Measurements from ENCODE around the gene MBNL1. TPM values are rescaled to one million over a fixed set of nuclear protein-coding genes. Genes with fewer than 3 reads are reported as not detected.
A peak's percentile ranks its signal among the peaks of the same experiment; 100 is the strongest.

Gene MBNL1
- total and polyA plus RNA-seq, 5 experiments from 2014 or later, result 298 to 423 (median 370) TPM

DNA sequence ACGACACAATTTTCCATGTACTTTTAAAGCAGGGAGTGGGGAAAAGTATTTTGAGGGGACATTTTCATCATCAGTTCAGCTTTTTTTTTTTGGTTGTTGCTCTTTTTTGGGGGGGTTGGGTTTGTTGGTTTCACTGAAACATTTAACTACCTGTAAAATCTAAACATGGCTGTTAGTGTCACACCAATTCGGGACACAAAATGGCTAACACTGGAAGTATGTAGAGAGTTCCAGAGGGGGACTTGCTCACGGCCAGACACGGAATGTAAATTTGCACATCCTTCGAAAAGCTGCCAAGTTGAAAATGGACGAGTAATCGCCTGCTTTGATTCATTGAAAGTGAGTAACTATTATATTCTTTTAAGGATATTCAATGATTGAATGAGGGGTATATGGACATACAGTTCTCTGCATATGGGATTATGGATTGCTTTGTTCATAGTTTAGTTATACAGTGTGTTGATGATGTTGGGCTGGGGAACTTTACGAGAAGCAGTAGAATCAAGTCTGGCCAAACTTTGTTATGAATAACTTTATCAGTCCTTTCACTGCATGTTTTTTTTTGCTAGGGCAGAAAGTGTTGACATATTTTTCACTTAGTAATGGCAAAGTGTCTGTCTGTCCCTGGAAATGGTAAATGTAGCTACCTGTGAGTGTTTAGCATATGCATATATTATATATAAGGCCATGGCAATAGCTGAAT is 31.5 kb downstream of the MBNL1 start:
- peak overlapping the region; percentile 90 to 97 (median 93) for H3K27ac Mint-ChIP-seq
- no peak for ATAC-seq
- no peak for DNase-seq
- peak overlapping the region in 9 of 10 donors; percentile 72 to 88 (median 80) for H3K4me3 Mint-ChIP-seq
- peaks cover 40 to 99% (median 79%) of the 10 kb centered on the region in 4 donors for H3K4me1 Mint-ChIP-seq
- H3K9me3 Mint-ChIP-seq, result no peaks in the 10 kb centered on the region
- H3K36me3 Mint-ChIP-seq, result peaks cover 7 to 57% (median 12%) of the 10 kb centered on the region in 3 donors
- POLR2A ChIA-PET, result interaction anchor here (0.5 to 1.2 kb wide), 7 partner anchors 13 to 66 kb away, joined by 3 to 5 read pairs (median 3); no protein-coding TSS in a partner anchor
- H3K27me3 Mint-ChIP-seq, result no peaks in the 10 kb centered on the region

DNA sequence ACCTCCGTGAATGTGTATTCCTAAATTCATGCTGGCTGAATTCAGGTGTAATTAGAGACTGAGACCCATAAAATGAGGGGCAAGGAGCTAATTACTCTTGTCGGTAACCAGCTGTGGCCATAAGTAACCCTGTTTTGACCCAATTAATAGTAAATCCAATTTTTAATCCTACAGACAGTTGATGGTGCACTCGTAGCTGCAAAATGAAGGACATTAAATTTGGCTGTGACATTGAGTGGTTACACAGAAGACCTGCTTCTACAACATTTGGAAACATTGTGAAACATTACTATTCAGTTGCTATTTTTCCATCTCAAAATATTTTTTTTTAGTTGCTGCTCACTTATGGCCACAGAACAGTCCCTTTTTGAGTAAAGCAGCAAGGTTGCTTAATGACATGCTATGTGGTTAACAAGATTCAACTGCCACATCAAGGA is 33.0 kb downstream of the MBNL1 start:
- no peak for DNase-seq
- Mint-ChIP-seq H3K36me3 (peaks cover 10 to 65% (median 14%) of the 10 kb centered on the region in 3 donors), H3K9me3 (no peaks in the 10 kb centered on the region), H3K4me1 (peaks cover 30 to 99% (median 77%) of the 10 kb centered on the region in 4 donors), H3K27me3 (no peaks in the 10 kb centered on the region), H3K27ac (peak overlapping the region; percentile 37 to 93 (median 71)), H3K4me3 (peak overlapping the region in 9 of 10 donors; percentile 29 to 81 (median 62))
- POLR2A ChIA-PET, result interaction anchor here (1.0 kb wide), 1 partner anchor 44 kb away, joined by 3 read pairs; no protein-coding TSS in a partner anchor
- ATAC-seq, result peak in 1 of 2 donors; percentile 14

DNA sequence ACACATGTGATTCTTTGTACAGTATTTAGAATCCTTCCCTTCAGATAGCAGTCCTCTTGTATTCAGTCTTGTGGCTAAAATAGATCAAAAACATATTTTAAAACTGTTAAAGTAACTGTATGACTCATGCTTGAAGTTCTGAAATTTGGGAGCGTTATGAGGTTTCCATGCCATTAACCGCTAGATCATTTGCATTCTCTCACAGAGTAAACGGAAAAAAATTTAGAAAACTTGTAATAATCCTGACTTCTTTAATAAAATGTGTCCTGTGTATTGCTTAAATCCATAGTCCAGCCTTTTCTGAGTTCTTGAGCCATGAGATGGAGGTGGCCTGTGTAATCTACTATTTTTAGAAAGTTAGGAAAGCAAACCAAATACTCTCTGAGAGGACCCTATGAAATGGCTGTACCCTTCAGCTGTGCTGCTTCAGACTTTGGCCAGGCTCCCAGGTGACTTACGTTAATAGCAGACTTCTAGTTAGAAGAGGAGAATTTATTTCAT is 33.8 kb downstream of the MBNL1 start:
- peak overlapping the region; percentile 14 to 94 (median 82) for H3K27ac Mint-ChIP-seq
- peak in 1 of 2 donors; percentile 40 for ATAC-seq
- no peaks in the 10 kb centered on the region for H3K27me3 Mint-ChIP-seq
- DNase-seq, result no peak
- peaks cover 28 to 99% (median 76%) of the 10 kb centered on the region in 4 donors for H3K4me1 Mint-ChIP-seq
- POLR2A ChIA-PET, result interaction anchor here (0.6 to 1.0 kb wide), 2 partner anchors 45 to 148 kb away, joined by 3 read pairs; no protein-coding TSS in a partner anchor
- H3K36me3 Mint-ChIP-seq, result peaks cover 10 to 67% (median 14%) of the 10 kb centered on the region in 3 donors
- peak overlapping the region; percentile 10 to 71 (median 57) for H3K4me3 Mint-ChIP-seq
- H3K9me3 Mint-ChIP-seq, result no peaks in the 10 kb centered on the region

DNA sequence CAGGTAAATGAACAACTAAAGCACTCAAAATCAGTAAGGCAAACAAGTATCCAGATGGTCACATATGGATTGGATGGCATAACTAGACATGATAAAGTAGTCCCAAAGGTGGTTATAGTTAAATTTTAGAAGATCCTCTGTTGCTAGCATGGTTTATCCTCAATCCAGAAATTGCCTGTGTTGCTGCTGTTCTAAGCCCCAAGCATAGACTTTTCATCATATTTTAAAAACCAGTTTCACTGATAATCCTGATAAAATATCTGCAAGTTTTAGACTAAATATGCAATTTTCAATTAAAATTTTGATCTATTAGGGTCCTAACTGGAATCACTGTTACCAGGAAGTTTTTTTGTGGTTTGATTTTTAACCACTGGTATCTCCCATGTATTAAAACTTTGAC is 35.4 kb downstream of the MBNL1 start:
- DNase-seq, result no peak
- H3K4me1 Mint-ChIP-seq, result peaks cover 29 to 98% (median 77%) of the 10 kb centered on the region in 4 donors
- POLR2A ChIA-PET, result no interaction called here
- peaks cover 10 to 69% (median 14%) of the 10 kb centered on the region in 3 donors for H3K36me3 Mint-ChIP-seq
- H3K27me3 Mint-ChIP-seq, result no peaks in the 10 kb centered on the region
- ATAC-seq, result no peak
- no peaks in the 10 kb centered on the region for H3K9me3 Mint-ChIP-seq
- H3K4me3 Mint-ChIP-seq, result peak overlapping the region in 9 of 10 donors; percentile 4 to 39 (median 30)
- H3K27ac Mint-ChIP-seq, result peak overlapping the region in 7 of 10 donors; percentile 5 to 93 (median 49)

DNA sequence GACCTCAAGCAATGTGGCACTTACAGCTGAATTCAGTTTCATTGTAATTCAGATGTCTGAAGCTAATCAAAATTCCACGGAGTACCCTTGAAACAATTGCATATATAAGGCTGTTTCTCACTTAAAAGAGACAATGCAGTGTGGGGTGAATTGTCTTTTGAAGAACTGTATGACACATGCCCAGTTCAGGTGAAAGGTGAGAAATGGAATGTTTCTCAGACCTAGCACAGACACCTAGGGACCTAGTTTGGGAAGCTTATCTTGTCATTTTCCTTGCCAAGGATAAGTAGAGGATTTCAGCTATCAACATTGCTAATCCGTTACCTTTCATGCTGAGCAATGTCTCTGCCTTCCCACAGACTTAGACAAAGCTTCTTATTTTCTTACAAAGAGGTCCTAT is 36.3 kb downstream of the MBNL1 start:
- Mint-ChIP-seq H3K27me3 (no peaks in the 10 kb centered on the region), H3K27ac (peak overlapping the region in 9 of 10 donors; percentile 23 to 93 (median 66)), H3K4me1 (peaks cover 23 to 98% (median 76%) of the 10 kb centered on the region in 4 donors), H3K4me3 (peak overlapping the region in 7 of 10 donors; percentile 24 to 47 (median 31)), H3K9me3 (no peaks in the 10 kb centered on the region), H3K36me3 (peaks cover 6 to 67% (median 8%) of the 10 kb centered on the region in 3 donors)
- POLR2A ChIA-PET, result interaction anchor here (0.8 to 1.4 kb wide), 6 partner anchors 13 to 36 kb away, joined by 3 to 5 read pairs (median 4); partner anchors contain the start of gene MBNL1
- ATAC-seq (no peak), DNase-seq (no peak)

DNA sequence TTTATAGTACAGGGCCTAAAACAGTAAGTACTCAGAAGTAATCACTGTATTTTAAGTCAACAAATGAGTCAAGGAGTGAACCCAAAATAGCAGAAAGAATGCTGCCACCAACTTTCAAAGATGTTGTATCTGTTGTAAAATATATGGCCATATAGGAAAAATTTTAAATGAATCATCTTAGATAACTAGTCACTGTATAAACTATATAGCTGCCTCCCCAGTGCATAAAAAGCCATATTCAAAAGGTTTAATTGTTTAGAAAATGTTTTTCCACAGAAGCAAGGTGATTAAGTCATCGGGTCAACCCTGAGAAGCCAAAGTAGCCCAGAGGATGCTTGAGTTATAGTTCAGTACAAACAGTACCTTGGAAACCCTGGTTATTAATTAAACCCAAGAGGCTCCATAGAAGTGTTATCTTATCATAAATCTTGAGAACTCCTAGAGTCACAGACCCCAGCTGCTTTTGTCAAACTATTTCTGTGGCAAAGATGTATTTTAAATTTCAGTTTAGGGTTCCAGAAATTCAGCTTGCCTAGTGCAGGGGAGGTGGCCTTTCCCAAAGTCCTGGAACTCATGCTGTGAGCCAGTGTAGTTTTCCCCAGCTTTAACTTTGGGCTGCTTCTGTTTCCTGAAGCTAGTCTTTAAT is 39.2 kb downstream of the MBNL1 start:
- Mint-ChIP-seq H3K4me1 (peaks cover 22 to 82% (median 68%) of the 10 kb centered on the region in 4 donors), H3K9me3 (no peaks in the 10 kb centered on the region), H3K4me3 (peak overlapping the region in 8 of 10 donors; percentile 5 to 51 (median 30)), H3K36me3 (peaks cover 4 to 59% (median 8%) of the 10 kb centered on the region in 3 donors), H3K27me3 (no peaks in the 10 kb centered on the region), H3K27ac (peak overlapping the region; percentile 47 to 93 (median 68))
- DNase-seq (no peak), ATAC-seq (peak in 1 of 2 donors; percentile 5)
- POLR2A ChIA-PET, result interaction anchor here (0.9 to 2.4 kb wide), 3 partner anchors 10 to 124 kb away, joined by 3 to 5 read pairs (median 3); partner anchors contain the start of gene MBNL1

DNA sequence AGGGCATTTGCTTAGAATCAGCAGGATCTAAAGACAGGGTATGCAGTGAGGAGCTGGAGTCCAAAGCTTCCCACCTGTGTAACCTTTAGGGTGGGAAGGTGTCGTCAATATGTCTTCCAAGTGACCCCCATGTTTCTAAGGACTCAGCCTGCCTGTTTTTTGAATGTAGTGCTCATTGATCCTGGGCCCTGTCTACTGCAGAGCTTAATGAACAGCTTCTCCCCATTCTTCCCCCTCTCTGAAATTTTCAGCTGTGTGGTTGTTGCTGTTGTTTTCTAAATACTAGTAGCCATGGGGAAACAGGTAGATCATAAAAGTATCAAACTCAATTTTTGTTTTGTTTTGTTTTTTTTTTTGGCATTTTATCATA is 39.7 kb downstream of the MBNL1 start:
- Mint-ChIP-seq H3K4me1 (peaks cover 24 to 82% (median 69%) of the 10 kb centered on the region in 4 donors), H3K27me3 (no peaks in the 10 kb centered on the region), H3K27ac (peak overlapping the region; percentile 47 to 93 (median 68)), H3K9me3 (no peaks in the 10 kb centered on the region), H3K36me3 (peaks cover 4 to 65% (median 8%) of the 10 kb centered on the region in 3 donors), H3K4me3 (peak overlapping the region in 9 of 10 donors; percentile 5 to 51 (median 31))
- POLR2A ChIA-PET, result interaction anchor here (0.9 to 2.4 kb wide), 3 partner anchors 9 to 125 kb away, joined by 3 to 5 read pairs (median 3); partner anchors contain the start of gene MBNL1
- ATAC-seq (no peak), DNase-seq (no peak)

DNA sequence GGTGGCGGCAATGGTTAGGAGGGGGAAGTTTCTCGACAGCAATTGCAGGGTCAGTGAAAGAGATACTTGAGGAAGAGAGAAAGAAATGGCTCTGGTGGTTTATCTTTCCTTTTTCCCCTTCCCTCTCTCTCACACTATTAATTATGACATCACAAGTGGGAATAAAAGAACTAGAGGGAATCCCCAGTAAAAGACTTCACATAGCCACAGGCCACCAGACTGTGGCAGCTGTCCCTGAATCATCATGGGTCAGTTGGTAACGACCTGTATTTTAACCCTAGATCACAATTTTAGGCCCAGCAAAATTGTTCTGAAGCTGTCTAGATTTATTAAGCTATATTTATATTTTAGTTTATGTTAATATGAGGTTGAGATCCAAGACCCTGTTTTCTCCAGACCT is 40.3 kb downstream of the MBNL1 start:
- POLR2A ChIA-PET, result interaction anchor here (1.6 to 2.4 kb wide), 2 partner anchors 9 to 40 kb away, joined by 3 to 5 read pairs; partner anchors contain the start of gene MBNL1
- H3K27ac Mint-ChIP-seq, result peak overlapping the region; percentile 47 to 93 (median 68)
- H3K4me3 Mint-ChIP-seq, result peak overlapping the region in 7 of 10 donors; percentile 20 to 51 (median 35)
- DNase-seq (no peak), ATAC-seq (no peak)
- peaks cover 4 to 64% (median 8%) of the 10 kb centered on the region in 3 donors for H3K36me3 Mint-ChIP-seq
- peaks cover 22 to 83% (median 67%) of the 10 kb centered on the region in 4 donors for H3K4me1 Mint-ChIP-seq
- H3K9me3 Mint-ChIP-seq, result no peaks in the 10 kb centered on the region
- no peaks in the 10 kb centered on the region for H3K27me3 Mint-ChIP-seq

DNA sequence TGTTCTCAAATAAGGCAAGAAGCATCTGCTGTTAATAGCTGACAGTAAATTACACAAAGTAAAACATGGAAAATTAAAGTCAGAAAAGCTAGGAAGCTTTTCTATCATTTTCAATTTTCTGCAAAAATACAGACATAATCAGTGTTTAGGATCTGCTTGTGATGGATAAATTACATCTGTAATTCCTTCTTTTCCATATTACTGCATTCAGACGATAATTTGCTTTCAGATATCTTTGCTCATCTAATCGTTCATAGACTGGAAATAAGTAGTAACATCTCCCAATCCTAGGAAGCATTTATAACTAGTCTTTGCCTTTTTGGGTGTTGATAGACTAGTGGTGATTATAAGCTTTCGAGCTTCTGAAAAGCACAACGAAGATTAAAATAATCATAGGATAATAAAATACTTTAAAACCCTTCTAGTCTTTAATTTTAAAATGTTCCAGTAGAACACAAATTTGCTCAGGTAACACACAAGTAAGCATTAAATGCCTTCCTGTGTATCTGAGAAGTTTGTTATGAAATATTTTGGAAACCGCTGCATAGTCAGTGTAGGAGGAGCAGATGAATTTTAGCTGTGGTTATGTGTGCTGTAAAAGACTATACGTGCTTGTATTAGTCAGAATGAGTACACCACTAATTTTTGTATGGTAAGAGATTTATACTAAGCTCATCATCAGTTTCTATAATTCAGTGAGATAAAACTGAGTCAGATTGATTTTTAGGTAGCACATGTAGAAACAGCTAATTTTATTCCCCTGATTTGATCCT is 41.0 kb downstream of the MBNL1 start:
- peaks cover 27 to 83% (median 68%) of the 10 kb centered on the region in 4 donors for H3K4me1 Mint-ChIP-seq
- H3K36me3 Mint-ChIP-seq, result peaks cover 4 to 71% (median 10%) of the 10 kb centered on the region in 3 donors
- peak overlapping the region; percentile 14 to 93 (median 52) for H3K27ac Mint-ChIP-seq
- DNase-seq, result peak in 2 of 10 donors; percentile 25 to 27
- H3K9me3 Mint-ChIP-seq, result no peaks in the 10 kb centered on the region
- POLR2A ChIA-PET, result interaction anchor here (1.2 to 2.4 kb wide), 4 partner anchors 8 to 41 kb away, joined by 3 to 5 read pairs (median 3); partner anchors contain the start of gene MBNL1
- H3K27me3 Mint-ChIP-seq, result no peaks in the 10 kb centered on the region
- H3K4me3 Mint-ChIP-seq, result peak overlapping the region in 9 of 10 donors; percentile 2 to 54 (median 30)
- peak; percentile 64 to 78 for ATAC-seq

DNA sequence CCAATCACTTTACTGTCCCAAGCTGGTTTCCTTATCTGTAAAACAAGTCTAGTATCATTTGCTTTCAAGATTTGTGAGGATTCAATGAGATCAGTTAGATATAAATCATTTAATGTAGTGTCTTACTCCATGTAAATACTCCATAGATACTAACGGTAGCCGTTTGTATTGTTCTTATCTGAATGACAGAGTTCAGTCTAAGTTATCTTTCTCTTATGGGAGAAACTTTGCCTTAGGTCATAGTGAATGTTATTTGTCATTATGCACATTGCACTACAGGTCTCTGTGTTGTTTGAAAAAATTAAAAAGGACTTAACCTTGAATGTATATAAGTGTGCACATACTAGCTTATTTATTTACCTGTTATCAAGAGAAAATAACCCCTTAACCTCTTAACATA is 44.7 kb downstream of the MBNL1 start:
- Mint-ChIP-seq H3K9me3 (no peaks in the 10 kb centered on the region), H3K4me1 (peaks cover 26 to 80% (median 67%) of the 10 kb centered on the region in 4 donors), H3K4me3 (peak overlapping the region in 7 of 10 donors; percentile 7 to 62 (median 48)), H3K27ac (peak overlapping the region in 8 of 10 donors; percentile 4 to 77 (median 61)), H3K27me3 (no peaks in the 10 kb centered on the region), H3K36me3 (peaks cover 0 to 66% (median 15%) of the 10 kb centered on the region in 3 donors)
- DNase-seq (no peak), ATAC-seq (peak in 1 of 2 donors; percentile 7)
- POLR2A ChIA-PET, result interaction anchor here (0.7 to 1.4 kb wide), 4 partner anchors 13 to 37 kb away, joined by 3 to 6 read pairs (median 3); no protein-coding TSS in a partner anchor

DNA sequence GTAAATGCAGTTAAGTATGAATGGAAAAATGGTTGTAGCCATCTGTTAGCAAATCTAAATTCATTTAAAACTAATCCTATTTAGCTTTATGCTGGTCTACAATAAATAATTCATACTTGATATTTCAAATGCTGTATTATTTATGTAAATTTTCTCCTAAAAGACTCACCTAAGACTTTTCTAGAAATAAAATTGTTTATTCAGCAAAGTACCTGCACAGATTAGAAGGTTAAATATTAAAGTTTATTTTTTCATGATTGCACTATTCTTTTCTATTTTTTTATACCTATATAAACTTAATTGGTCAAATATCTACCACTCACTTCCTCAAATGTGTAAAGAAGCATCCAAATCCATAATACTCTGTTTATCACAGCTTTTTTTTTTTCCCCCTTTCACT is 45.2 kb downstream of the MBNL1 start:
- Mint-ChIP-seq H3K27ac (peak overlapping the region in 8 of 10 donors; percentile 4 to 91 (median 64)), H3K36me3 (peaks cover 0 to 65% (median 15%) of the 10 kb centered on the region in 3 donors)
- POLR2A ChIA-PET, result interaction anchor here (0.7 to 1.4 kb wide), 4 partner anchors 14 to 37 kb away, joined by 3 to 6 read pairs (median 3); no protein-coding TSS in a partner anchor

More for the DNA sequence above, 45.2 kb downstream of the MBNL1 start:
- no peaks in the 10 kb centered on the region for H3K9me3 Mint-ChIP-seq
- no peak for ATAC-seq
- H3K4me1 Mint-ChIP-seq, result peaks cover 21 to 80% (median 67%) of the 10 kb centered on the region in 4 donors
- H3K4me3 Mint-ChIP-seq, result peak overlapping the region in 8 of 10 donors; percentile 9 to 59 (median 23)
- DNase-seq, result no peak
- H3K27me3 Mint-ChIP-seq, result no peaks in the 10 kb centered on the region

Data from naive thymus-derived CD8-positive, alpha-beta T cell (primary cell).